ENCODE results near the gene C2CD5.

C2CD5 gene

DNA sequence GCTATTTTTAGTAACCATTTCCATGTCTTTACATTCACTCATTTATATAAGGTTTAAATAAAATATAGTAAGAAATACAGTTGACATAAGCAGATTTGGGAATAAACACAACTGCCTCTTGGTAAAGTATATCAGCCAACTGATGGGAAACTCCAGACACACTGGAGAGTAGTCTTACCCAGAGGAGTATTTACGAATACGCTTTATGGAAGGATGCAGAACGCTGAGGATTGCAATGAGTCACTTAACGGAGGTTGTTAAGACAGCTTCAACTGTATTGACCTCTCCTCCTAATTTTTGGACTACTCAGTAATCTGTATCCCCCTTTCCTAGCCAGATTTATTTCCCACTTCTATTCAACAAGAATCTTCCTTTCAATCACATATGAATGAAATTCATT lies 6.0 kb downstream of the C2CD5 start:
- Histone ChIP-seq H3K4me1 (ENCODE audit: low read length) (peaks cover 20% of the 10 kb centered on the region), H3K27me3 (ENCODE audit: low read depth, low read length) (no peaks in the 10 kb centered on the region), H3K79me2 (ENCODE audit: low read length) (0 out of 2 replicates have a peak, but pooled peaks cover 11% of the 10 kb centered on the region), H3K9me3 (ENCODE audit: insufficient read depth, low read length) (no peaks in the 10 kb centered on the region), H3K9ac (ENCODE audit: low read length) (no peak overlapping the region), H4K20me1 (ENCODE audit: insufficient read depth, low read length) (no peaks in the 10 kb centered on the region), H3K4me3 (ENCODE audit: low read length) (no peak overlapping the region), H3K27ac (ENCODE audit: low read length) (no peak overlapping the region), H2AFZ (ENCODE audit: low read depth, low read length) (no peak overlapping the region), H3K4me2 (ENCODE audit: low read length) (no peak overlapping the region), H3K36me3 (replicated peaks; ENCODE audit: low read depth, low read length) (peaks cover 6% of the 10 kb centered on the region)
- no peak for TF ChIP-seq EZH2phosphoT487 (IDR thresholded peaks at IDR 0.05; ENCODE audit: low read depth)
- TF ChIP-seq, protein P1, sequence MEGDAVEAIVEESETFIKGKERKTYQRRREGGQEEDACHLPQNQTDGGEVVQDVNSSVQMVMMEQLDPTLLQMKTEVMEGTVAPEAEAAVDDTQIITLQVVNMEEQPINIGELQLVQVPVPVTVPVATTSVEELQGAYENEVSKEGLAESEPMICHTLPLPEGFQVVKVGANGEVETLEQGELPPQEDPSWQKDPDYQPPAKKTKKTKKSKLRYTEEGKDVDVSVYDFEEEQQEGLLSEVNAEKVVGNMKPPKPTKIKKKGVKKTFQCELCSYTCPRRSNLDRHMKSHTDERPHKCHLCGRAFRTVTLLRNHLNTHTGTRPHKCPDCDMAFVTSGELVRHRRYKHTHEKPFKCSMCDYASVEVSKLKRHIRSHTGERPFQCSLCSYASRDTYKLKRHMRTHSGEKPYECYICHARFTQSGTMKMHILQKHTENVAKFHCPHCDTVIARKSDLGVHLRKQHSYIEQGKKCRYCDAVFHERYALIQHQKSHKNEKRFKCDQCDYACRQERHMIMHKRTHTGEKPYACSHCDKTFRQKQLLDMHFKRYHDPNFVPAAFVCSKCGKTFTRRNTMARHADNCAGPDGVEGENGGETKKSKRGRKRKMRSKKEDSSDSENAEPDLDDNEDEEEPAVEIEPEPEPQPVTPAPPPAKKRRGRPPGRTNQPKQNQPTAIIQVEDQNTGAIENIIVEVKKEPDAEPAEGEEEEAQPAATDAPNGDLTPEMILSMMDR (IDR thresholded peaks at IDR 0.05; ENCODE audit: low read depth, low read length), result no peak

DNA sequence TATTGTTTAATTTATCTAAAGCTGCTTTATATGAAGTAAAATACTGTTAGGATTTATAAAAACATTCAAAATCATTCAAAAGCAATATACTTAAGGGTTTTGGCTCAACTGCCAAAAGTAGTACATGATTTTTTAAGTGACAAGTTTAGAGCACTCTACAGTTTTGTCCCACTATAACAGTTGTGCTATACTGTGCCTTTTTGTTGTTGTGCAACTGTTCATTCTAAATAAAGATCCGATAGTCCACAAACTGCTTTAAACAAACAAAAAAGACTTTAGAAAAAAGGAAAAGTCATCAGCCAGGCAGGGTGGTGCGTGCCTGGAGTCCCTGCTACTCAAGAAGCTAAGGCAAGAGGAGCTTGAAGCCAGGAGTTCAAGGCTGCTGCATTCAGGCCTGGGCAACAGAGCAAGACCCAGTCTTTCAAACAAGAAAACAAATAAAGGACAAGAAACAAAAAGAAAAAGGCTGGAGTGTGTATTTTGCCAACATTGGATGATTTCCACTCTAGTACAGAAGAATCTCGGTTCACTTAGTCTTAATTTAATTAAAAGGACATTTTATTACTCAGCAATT lies 7.3 kb downstream of the C2CD5 start:
- 0 out of 2 replicates have a peak, but pooled peaks cover 2% of the 10 kb centered on the region for H3K79me2 ChIP-seq (ENCODE audit: low read length)

DNA sequence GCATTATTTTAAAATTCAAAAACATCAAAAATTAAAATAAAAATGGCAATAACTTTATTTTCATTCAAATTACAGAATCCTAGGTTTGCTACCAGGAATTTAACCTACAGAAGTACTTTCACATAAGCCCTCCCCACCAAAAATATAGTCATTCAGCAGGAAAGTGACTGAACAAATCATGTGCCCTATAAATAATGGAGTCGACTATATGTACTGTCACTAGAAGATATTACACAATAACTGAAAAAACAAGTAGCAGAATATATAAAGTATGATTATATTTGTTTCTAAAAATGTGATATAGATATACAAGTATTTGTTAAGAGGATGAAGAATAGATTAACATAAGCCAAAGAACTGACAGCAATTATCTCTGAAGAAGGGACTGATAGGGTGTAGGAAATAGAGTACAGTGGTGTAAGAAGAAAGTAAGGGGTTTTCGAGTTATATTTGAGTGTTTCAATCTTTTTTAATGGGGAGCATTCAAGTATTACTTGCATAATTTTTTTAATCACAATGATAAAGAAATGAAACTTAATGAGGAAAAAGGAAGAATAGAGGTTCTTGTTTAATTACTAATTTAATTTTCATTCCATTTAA lies 7.9 kb downstream of the C2CD5 start:
- peaks cover 9% of the 10 kb centered on the region for H3K4me1 ChIP-seq (ENCODE audit: low read length)
- peaks cover 15% of the 10 kb centered on the region for H3K36me3 ChIP-seq (replicated peaks; ENCODE audit: low read depth, low read length)
- no peak overlapping the region for H3K4me2 ChIP-seq (ENCODE audit: low read length)
- no peak overlapping the region for H3K4me3 ChIP-seq (ENCODE audit: low read length)
- H3K79me2 ChIP-seq (ENCODE audit: low read length), result no peaks in the 10 kb centered on the region
- H3K9me3 ChIP-seq (ENCODE audit: insufficient read depth, low read length), result no peaks in the 10 kb centered on the region
- H3K9ac ChIP-seq (ENCODE audit: low read length), result no peak overlapping the region
- no peaks in the 10 kb centered on the region for H3K27me3 ChIP-seq (ENCODE audit: low read depth, low read length)
- no peak overlapping the region for H3K27ac ChIP-seq (ENCODE audit: low read length)
- TF ChIP-seq EZH2phosphoT487 (IDR thresholded peaks at IDR 0.05; ENCODE audit: low read depth), result no peak
- TF ChIP-seq, protein P1 (IDR thresholded peaks at IDR 0.05; ENCODE audit: low read depth, low read length), result no peak
- no peak overlapping the region for H2AFZ ChIP-seq (ENCODE audit: low read depth, low read length)
- no peaks in the 10 kb centered on the region for H4K20me1 ChIP-seq (ENCODE audit: insufficient read depth, low read length)

More for the DNA sequence above, 7.3 kb downstream of the C2CD5 start:
- no peaks in the 10 kb centered on the region for H3K27me3 ChIP-seq (ENCODE audit: low read depth, low read length)
- no peak overlapping the region for H3K4me2 ChIP-seq (ENCODE audit: low read length)
- no peak overlapping the region for H3K4me3 ChIP-seq (ENCODE audit: low read length)
- H3K36me3 ChIP-seq (replicated peaks; ENCODE audit: low read depth, low read length), result peaks cover 11% of the 10 kb centered on the region
- H3K4me1 ChIP-seq (ENCODE audit: low read length), result peaks cover 9% of the 10 kb centered on the region
- no peak overlapping the region for H2AFZ ChIP-seq (ENCODE audit: low read depth, low read length)
- no peak for TF ChIP-seq EZH2phosphoT487 (IDR thresholded peaks at IDR 0.05; ENCODE audit: low read depth)
- TF ChIP-seq, protein P1 (IDR thresholded peaks at IDR 0.05; ENCODE audit: low read depth, low read length), result no peak
- H4K20me1 ChIP-seq (ENCODE audit: insufficient read depth, low read length), result no peaks in the 10 kb centered on the region
- H3K9ac ChIP-seq (ENCODE audit: low read length), result no peak overlapping the region
- no peaks in the 10 kb centered on the region for H3K9me3 ChIP-seq (ENCODE audit: insufficient read depth, low read length)
- H3K27ac ChIP-seq (ENCODE audit: low read length), result no peak overlapping the region

DNA sequence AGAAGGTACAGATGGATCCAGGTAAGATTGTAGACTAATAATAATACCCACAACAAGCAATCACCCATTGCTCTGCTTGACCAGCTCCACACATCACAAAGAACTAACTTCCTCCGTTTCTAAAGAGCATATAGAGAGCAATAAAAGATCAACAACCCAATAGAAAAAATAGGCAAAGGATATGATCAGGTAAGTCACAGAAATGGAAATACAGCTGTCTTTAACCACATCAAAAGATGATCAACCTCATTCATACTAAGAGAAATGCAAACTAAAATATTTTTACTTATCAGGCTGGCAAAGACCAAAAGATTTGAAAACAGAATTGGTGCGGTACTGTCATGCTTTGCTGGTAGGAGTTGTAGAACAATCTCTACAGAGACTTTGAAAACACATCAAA lies 8.9 kb downstream of the C2CD5 start:
- no peak overlapping the region for H3K4me3 ChIP-seq (ENCODE audit: low read length)
- H4K20me1 ChIP-seq (ENCODE audit: insufficient read depth, low read length), result no peaks in the 10 kb centered on the region
- no peak overlapping the region for H3K27ac ChIP-seq (ENCODE audit: low read length)
- H2AFZ ChIP-seq (ENCODE audit: low read depth, low read length), result no peak overlapping the region
- no peak overlapping the region for H3K9ac ChIP-seq (ENCODE audit: low read length)
- H3K79me2 ChIP-seq (ENCODE audit: low read length), result no peaks in the 10 kb centered on the region
- no peaks in the 10 kb centered on the region for H3K9me3 ChIP-seq (ENCODE audit: insufficient read depth, low read length)
- no peak for TF ChIP-seq EZH2phosphoT487 (IDR thresholded peaks at IDR 0.05; ENCODE audit: low read depth)
- TF ChIP-seq, protein P1 (IDR thresholded peaks at IDR 0.05; ENCODE audit: low read depth, low read length), result no peak
- H3K27me3 ChIP-seq (ENCODE audit: low read depth, low read length), result no peaks in the 10 kb centered on the region
- H3K36me3 ChIP-seq (replicated peaks; ENCODE audit: low read depth, low read length), result peaks cover 22% of the 10 kb centered on the region
- no peak overlapping the region for H3K4me2 ChIP-seq (ENCODE audit: low read length)
- peaks cover 9% of the 10 kb centered on the region for H3K4me1 ChIP-seq (ENCODE audit: low read length)

All from OCI-LY3 (cell line).